ENCODE data around the gene SLC22A17. TPM values are rescaled to one million over a fixed set of nuclear protein-coding genes. Genes with fewer than 3 reads are reported as not detected.

The SLC22A17 gene
- total and polyA plus RNA-seq, 4 donors, result 1.1 to 14.6 (median 2.6) TPM

DNA sequence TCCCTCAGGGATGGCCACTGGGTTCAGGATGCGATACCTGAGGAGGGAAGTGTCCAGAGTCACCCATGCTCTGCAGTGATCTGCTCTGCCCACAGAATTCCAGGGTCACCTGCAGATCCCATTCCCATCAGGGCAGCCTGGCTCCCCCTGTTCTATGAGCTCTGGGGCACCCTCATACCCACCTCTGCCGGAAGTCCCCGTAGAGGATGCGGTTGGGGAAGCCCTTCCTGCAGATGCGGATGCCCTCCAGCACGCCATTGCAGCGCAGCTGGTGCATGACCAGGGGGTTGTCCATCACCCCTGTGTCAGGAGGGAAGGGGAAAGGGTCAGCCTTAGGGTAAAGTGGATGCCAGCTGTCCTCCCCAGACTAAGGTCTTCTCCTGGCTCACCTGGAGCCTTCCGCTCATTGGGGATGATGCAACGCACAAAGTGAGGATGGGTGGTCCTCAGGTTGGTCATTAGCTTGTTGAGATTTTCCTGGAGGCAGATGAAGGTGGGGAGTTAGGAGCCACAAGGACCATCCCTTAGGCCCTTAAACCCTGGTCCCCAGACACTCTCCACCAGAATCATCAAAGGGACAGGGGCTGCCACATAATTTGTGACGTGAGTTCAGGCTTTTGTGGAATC lies 44.2 kb upstream of the SLC22A17 start (continued):
- TF ChIP-seq, protein P1, sequence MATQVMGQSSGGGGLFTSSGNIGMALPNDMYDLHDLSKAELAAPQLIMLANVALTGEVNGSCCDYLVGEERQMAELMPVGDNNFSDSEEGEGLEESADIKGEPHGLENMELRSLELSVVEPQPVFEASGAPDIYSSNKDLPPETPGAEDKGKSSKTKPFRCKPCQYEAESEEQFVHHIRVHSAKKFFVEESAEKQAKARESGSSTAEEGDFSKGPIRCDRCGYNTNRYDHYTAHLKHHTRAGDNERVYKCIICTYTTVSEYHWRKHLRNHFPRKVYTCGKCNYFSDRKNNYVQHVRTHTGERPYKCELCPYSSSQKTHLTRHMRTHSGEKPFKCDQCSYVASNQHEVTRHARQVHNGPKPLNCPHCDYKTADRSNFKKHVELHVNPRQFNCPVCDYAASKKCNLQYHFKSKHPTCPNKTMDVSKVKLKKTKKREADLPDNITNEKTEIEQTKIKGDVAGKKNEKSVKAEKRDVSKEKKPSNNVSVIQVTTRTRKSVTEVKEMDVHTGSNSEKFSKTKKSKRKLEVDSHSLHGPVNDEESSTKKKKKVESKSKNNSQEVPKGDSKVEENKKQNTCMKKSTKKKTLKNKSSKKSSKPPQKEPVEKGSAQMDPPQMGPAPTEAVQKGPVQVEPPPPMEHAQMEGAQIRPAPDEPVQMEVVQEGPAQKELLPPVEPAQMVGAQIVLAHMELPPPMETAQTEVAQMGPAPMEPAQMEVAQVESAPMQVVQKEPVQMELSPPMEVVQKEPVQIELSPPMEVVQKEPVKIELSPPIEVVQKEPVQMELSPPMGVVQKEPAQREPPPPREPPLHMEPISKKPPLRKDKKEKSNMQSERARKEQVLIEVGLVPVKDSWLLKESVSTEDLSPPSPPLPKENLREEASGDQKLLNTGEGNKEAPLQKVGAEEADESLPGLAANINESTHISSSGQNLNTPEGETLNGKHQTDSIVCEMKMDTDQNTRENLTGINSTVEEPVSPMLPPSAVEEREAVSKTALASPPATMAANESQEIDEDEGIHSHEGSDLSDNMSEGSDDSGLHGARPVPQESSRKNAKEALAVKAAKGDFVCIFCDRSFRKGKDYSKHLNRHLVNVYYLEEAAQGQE (IDR thresholded peaks at IDR 0.05), result no peak
- TF ChIP-seq FOXA1 (IDR thresholded peaks at IDR 0.05) (no peak), HNF4G (IDR thresholded peaks at IDR 0.05) (no peak), YY1 (IDR thresholded peaks at IDR 0.05) (no peak), HNF4A (conservative IDR thresholded peaks at IDR 0.05) (no peak), FOXA2 (IDR thresholded peaks at IDR 0.05) (no peak), SP1 (IDR thresholded peaks at IDR 0.05) (no peak)
- TF ChIP-seq, protein P2, sequence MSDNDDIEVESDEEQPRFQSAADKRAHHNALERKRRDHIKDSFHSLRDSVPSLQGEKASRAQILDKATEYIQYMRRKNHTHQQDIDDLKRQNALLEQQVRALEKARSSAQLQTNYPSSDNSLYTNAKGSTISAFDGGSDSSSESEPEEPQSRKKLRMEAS (IDR thresholded peaks at IDR 0.05), result no peak

DNA sequence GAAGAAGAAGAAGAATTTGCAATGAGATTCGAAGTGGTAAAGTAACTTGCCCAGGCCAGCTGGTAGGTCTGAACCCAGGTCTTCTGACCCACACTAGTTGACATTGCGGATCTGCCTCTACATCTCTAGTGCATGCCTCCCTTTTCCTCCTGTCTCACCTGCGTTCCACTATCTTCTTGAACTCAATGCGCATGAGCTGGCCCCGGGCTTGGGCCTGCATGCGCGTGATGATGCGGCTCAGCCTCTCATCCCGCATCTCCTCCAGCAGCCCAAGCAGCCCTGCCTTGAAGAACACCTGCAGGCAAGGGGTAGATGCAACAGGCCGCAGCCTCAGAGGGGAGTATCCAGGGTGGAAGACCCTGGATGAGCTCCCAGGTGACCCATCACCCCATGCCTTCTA lies 43.4 kb upstream of the SLC22A17 start:
- TF ChIP-seq FOXA1 (IDR thresholded peaks at IDR 0.05), result no peak
- TF ChIP-seq RXRA (IDR thresholded peaks at IDR 0.05), result no peak
- TF ChIP-seq, protein P3, sequence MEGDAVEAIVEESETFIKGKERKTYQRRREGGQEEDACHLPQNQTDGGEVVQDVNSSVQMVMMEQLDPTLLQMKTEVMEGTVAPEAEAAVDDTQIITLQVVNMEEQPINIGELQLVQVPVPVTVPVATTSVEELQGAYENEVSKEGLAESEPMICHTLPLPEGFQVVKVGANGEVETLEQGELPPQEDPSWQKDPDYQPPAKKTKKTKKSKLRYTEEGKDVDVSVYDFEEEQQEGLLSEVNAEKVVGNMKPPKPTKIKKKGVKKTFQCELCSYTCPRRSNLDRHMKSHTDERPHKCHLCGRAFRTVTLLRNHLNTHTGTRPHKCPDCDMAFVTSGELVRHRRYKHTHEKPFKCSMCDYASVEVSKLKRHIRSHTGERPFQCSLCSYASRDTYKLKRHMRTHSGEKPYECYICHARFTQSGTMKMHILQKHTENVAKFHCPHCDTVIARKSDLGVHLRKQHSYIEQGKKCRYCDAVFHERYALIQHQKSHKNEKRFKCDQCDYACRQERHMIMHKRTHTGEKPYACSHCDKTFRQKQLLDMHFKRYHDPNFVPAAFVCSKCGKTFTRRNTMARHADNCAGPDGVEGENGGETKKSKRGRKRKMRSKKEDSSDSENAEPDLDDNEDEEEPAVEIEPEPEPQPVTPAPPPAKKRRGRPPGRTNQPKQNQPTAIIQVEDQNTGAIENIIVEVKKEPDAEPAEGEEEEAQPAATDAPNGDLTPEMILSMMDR (IDR thresholded peaks at IDR 0.05; ENCODE audit: low read depth, low read length, missing input control), result no peak
- no peak for TF ChIP-seq HNF4A (conservative IDR thresholded peaks at IDR 0.05)
- TF ChIP-seq YY1 (IDR thresholded peaks at IDR 0.05), result no peak
- TF ChIP-seq TAF1 (conservative IDR thresholded peaks at IDR 0.05), result no peak
- TF ChIP-seq, protein P4, sequence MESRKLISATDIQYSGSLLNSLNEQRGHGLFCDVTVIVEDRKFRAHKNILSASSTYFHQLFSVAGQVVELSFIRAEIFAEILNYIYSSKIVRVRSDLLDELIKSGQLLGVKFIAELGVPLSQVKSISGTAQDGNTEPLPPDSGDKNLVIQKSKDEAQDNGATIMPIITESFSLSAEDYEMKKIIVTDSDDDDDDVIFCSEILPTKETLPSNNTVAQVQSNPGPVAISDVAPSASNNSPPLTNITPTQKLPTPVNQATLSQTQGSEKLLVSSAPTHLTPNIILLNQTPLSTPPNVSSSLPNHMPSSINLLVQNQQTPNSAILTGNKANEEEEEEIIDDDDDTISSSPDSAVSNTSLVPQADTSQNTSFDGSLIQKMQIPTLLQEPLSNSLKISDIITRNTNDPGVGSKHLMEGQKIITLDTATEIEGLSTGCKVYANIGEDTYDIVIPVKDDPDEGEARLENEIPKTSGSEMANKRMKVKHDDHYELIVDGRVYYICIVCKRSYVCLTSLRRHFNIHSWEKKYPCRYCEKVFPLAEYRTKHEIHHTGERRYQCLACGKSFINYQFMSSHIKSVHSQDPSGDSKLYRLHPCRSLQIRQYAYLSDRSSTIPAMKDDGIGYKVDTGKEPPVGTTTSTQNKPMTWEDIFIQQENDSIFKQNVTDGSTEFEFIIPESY (IDR thresholded peaks at IDR 0.05), result no peak
- TF ChIP-seq GABPA (IDR thresholded peaks at IDR 0.05 in 1 of 2, conservative IDR thresholded peaks at IDR 0.05 in 1 of 2), result no peak
- TF ChIP-seq FOXA2 (IDR thresholded peaks at IDR 0.05), result no peak
- TF ChIP-seq EGR1 (IDR thresholded peaks at IDR 0.05; ENCODE audit: low read depth in 2 of 2), result no peak
- no peak for TF ChIP-seq RAD21 (IDR thresholded peaks at IDR 0.05)
- no peak for TF ChIP-seq HNF4G (IDR thresholded peaks at IDR 0.05)
- TF ChIP-seq, protein P2 (IDR thresholded peaks at IDR 0.05), result no peak
- TF ChIP-seq, protein P1 (IDR thresholded peaks at IDR 0.05), result no peak
- TF ChIP-seq JUND (IDR thresholded peaks at IDR 0.05), result no peak
- no peak for TF ChIP-seq NR2F2 (IDR thresholded peaks at IDR 0.05)
- TF ChIP-seq SP1 (IDR thresholded peaks at IDR 0.05), result no peak
- TF ChIP-seq, protein P5, sequence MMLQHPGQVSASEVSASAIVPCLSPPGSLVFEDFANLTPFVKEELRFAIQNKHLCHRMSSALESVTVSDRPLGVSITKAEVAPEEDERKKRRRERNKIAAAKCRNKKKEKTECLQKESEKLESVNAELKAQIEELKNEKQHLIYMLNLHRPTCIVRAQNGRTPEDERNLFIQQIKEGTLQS (IDR thresholded peaks at IDR 0.05), result no peak
- no peak overlapping the region for H3K27ac ChIP-seq (ENCODE audit: low read depth in 1 of 2, low read length in 2 of 2)
- 90% methylated on average over 10 of the region's 10 CpGs for WGBS
- no peaks in the 10 kb centered on the region for H3K4me1 ChIP-seq (ENCODE audit: control insufficient read depth in 4 of 4, insufficient read depth in 4 of 4, low read length in 3 of 4)
- H3K27me3 ChIP-seq (ENCODE audit: control insufficient read depth in 4 of 4, insufficient read depth in 4 of 4, low read length in 3 of 4), result no peaks in the 10 kb centered on the region
- no peak overlapping the region for H3K9ac ChIP-seq (ENCODE audit: low read depth in 1 of 2, low read length in 2 of 2)
- no peak for DNase-seq (ENCODE audit: low spot score)
- H3K9me3 ChIP-seq (ENCODE audit: control insufficient read depth in 4 of 4, low read length in 3 of 4), result no peaks in the 10 kb centered on the region
- H3K36me3 ChIP-seq (ENCODE audit: control insufficient read depth in 4 of 4, insufficient read depth in 3 of 4, low read depth in 1 of 4, low read length in 3 of 4), result no peaks in the 10 kb centered on the region
- no peak overlapping the region for H3K4me3 ChIP-seq (ENCODE audit: low read depth in 1 of 3, low read length in 3 of 3)
